IPS-18a (cell line): ENCODE data around the gene LAIR1.

Experiments
- H3K27ac ChIP-seq: one replicate; pipeline ENCODE4 v1.5.1; 2013; ENCODE audit warnings: low read length
- H3K27me3 ChIP-seq: one replicate; pipeline ENCODE4 v1.6.1; 2013; ENCODE audit warnings: mild to moderate bottlenecking, low read length; ENCODE audit not compliant: control insufficient read depth, insufficient read depth
- H3K36me3 ChIP-seq: one replicate; pipeline ENCODE4 v1.6.1; 2013; ENCODE audit warnings: low read depth, low read length; ENCODE audit not compliant: control insufficient read depth
- H3K4me1 ChIP-seq: one replicate; pipeline ENCODE4 v1.6.1; 2013; ENCODE audit warnings: low read depth, low read length; ENCODE audit not compliant: control insufficient read depth
- H3K4me3 ChIP-seq: one replicate; pipeline ENCODE4 v1.5.1; 2013; ENCODE audit warnings: low read length
- H3K9ac ChIP-seq: one replicate; pipeline ENCODE4 v1.6.1; 2013; ENCODE audit warnings: mild to moderate bottlenecking, low read length, moderate library complexity
- H3K9me3 ChIP-seq: one replicate; pipeline ENCODE4 v1.6.1; 2013; ENCODE audit warnings: low read depth, low read length; ENCODE audit not compliant: control insufficient read depth

The LAIR1 gene

GRCh38 chr19:54364775-54365257, at the start of gene LAIR1:
Gene LAIR1, minus strand, starts transcription at chr19:54364931. Its CDS starts 127 bp downstream, at chr19:54364804.
- Histone ChIP-seq H3K9me3 (no peaks in the 10 kb centered on the region), H3K4me3 (no peak within 1 kb of the TSS), H3K27me3 (no peaks in the 10 kb centered on the region), H3K4me1 (peaks cover 2% of the 10 kb centered on the region), H3K9ac (no peak within 1 kb of the TSS), H3K36me3 (no peaks in the 10 kb centered on the region), H3K27ac (no peak within 1 kb of the TSS)

- Histone ChIP-seq H3K4me3 (no peak overlapping the region), H3K27ac (no peak overlapping the region), H3K4me1 (peaks cover 8% of the 10 kb centered on the region), H3K27me3 (peaks cover 30% of the 10 kb centered on the region), H3K9ac (no peak overlapping the region), H3K36me3 (no peaks in the 10 kb centered on the region), H3K9me3 (no peaks in the 10 kb centered on the region)
These were observed 49.4 kb upstream of the LAIR1 start for GRCh38 chr19:54414156-54414555.

GRCh38 chr19:54412877-54413276, 48.1 kb upstream of the LAIR1 start:
- Histone ChIP-seq H3K27me3 (peaks cover 30% of the 10 kb centered on the region), H3K27ac (no peak overlapping the region), H3K9me3 (no peaks in the 10 kb centered on the region), H3K4me3 (no peak overlapping the region), H3K4me1 (peaks cover 3% of the 10 kb centered on the region), H3K36me3 (no peaks in the 10 kb centered on the region), H3K9ac (no peak overlapping the region)

GRCh38 chr19:54411033-54411432, 46.3 kb upstream of the LAIR1 start:
- Histone ChIP-seq H3K27ac (no peak overlapping the region), H3K4me3 (no peak overlapping the region), H3K9ac (no peak overlapping the region), H3K4me1 (peaks cover 3% of the 10 kb centered on the region), H3K27me3 (peaks cover 20% of the 10 kb centered on the region), H3K9me3 (no peaks in the 10 kb centered on the region), H3K36me3 (no peaks in the 10 kb centered on the region)

GRCh38 chr19:54408456-54409026, 43.8 kb upstream of the LAIR1 start:
- no peaks in the 10 kb centered on the region for H3K9me3 ChIP-seq
- H3K36me3 ChIP-seq, result no peaks in the 10 kb centered on the region
- H3K4me3 ChIP-seq, result no peak overlapping the region
- H3K9ac ChIP-seq, result no peak overlapping the region
- H3K4me1 ChIP-seq, result no peaks in the 10 kb centered on the region
- no peak overlapping the region for H3K27ac ChIP-seq
- no peaks in the 10 kb centered on the region for H3K27me3 ChIP-seq

GRCh38 chr19:54407780-54408179, 43.0 kb upstream of the LAIR1 start:
- no peaks in the 10 kb centered on the region for H3K27me3 ChIP-seq
- H3K9me3 ChIP-seq, result no peaks in the 10 kb centered on the region
- H3K4me1 ChIP-seq, result no peaks in the 10 kb centered on the region
- H3K4me3 ChIP-seq, result no peak overlapping the region
- H3K36me3 ChIP-seq, result no peaks in the 10 kb centered on the region
- H3K27ac ChIP-seq, result no peak overlapping the region
- H3K9ac ChIP-seq, result no peak overlapping the region

GRCh38 chr19:54405628-54406027, 40.9 kb upstream of the LAIR1 start:
- Histone ChIP-seq H3K9ac (no peak overlapping the region), H3K4me3 (no peak overlapping the region), H3K27me3 (no peaks in the 10 kb centered on the region), H3K27ac (no peak overlapping the region), H3K9me3 (no peaks in the 10 kb centered on the region), H3K36me3 (no peaks in the 10 kb centered on the region), H3K4me1 (no peaks in the 10 kb centered on the region)

GRCh38 chr19:54403054-54403453, 38.3 kb upstream of the LAIR1 start:
- Histone ChIP-seq H3K9ac (no peak overlapping the region), H3K9me3 (no peaks in the 10 kb centered on the region), H3K27ac (no peak overlapping the region), H3K27me3 (no peaks in the 10 kb centered on the region), H3K36me3 (no peaks in the 10 kb centered on the region), H3K4me3 (no peak overlapping the region), H3K4me1 (no peaks in the 10 kb centered on the region)

GRCh38 chr19:54400913-54401312, 36.2 kb upstream of the LAIR1 start:
- Histone ChIP-seq H3K36me3 (no peaks in the 10 kb centered on the region), H3K4me1 (no peaks in the 10 kb centered on the region), H3K27ac (no peak overlapping the region), H3K9ac (no peak overlapping the region), H3K4me3 (no peak overlapping the region), H3K27me3 (no peaks in the 10 kb centered on the region), H3K9me3 (no peaks in the 10 kb centered on the region)

GRCh38 chr19:54399189-54399588, 34.5 kb upstream of the LAIR1 start:
- Histone ChIP-seq H3K27ac (no peak overlapping the region), H3K27me3 (no peaks in the 10 kb centered on the region), H3K9ac (no peak overlapping the region), H3K4me1 (no peaks in the 10 kb centered on the region), H3K9me3 (no peaks in the 10 kb centered on the region), H3K4me3 (no peak overlapping the region), H3K36me3 (no peaks in the 10 kb centered on the region)

- H3K4me1 ChIP-seq, result peaks cover 14% of the 10 kb centered on the region
- no peaks in the 10 kb centered on the region for H3K27me3 ChIP-seq
- H3K9ac ChIP-seq, result no peak overlapping the region
- H3K4me3 ChIP-seq, result no peak overlapping the region
- H3K27ac ChIP-seq, result no peak overlapping the region
- no peaks in the 10 kb centered on the region for H3K9me3 ChIP-seq
- H3K36me3 ChIP-seq, result no peaks in the 10 kb centered on the region
These were observed 31.0 kb upstream of the LAIR1 start for GRCh38 chr19:54395685-54396084.

GRCh38 chr19:54393381-54393780, 28.6 kb upstream of the LAIR1 start:
- Histone ChIP-seq H3K36me3 (no peaks in the 10 kb centered on the region), H3K27ac (no peak overlapping the region), H3K27me3 (peaks cover 8% of the 10 kb centered on the region), H3K4me1 (peaks cover 14% of the 10 kb centered on the region), H3K4me3 (no peak overlapping the region), H3K9ac (no peak overlapping the region), H3K9me3 (no peaks in the 10 kb centered on the region)
